WTC11 (cell line): ENCODE results near the gene KLHDC3. TPM values are rescaled to one million over a fixed set of nuclear protein-coding genes. Genes with fewer than 3 reads are reported as not detected.

Source experiments
- ATF1 ChIP-seq: sonication (generic); formaldehyde crosslinking; IDR thresholded peaks from 2 replicates; pipeline ENCODE4 v1.8.1; 2023; ENCODE audit warnings: mild to moderate bottlenecking, moderate library complexity, missing genetic modification reagents
- ETV6 ChIP-seq: sonication (generic); formaldehyde crosslinking; IDR thresholded peaks from 2 replicates; pipeline ENCODE4 v1.8.1; 2022; ENCODE audit warnings: mild to moderate bottlenecking, missing genetic modification reagents
- FOXP1 ChIP-seq: sonication (generic); formaldehyde crosslinking; IDR thresholded peaks from 2 replicates; pipeline ENCODE4 v1.8.0; 2022; ENCODE audit warnings: missing genetic modification reagents, mild to moderate bottlenecking, moderate library complexity, borderline replicate concordance
- GABPB1 ChIP-seq: sonication (generic); formaldehyde crosslinking; IDR thresholded peaks from 2 replicates; pipeline ENCODE4 v1.8.1; 2023; ENCODE audit warnings: mild to moderate bottlenecking, missing genetic modification reagents
- GRHL2 ChIP-seq: fragments of 250-450 bp; sonication (Bioruptor Pico); IDR thresholded peaks from 2 replicates; pipeline ENCODE4 v1.8.0; 2022; ENCODE audit warnings: mild to moderate bottlenecking, moderate library complexity; ENCODE audit not compliant: insufficient replicate concordance, severe bottlenecking
- IRF2 ChIP-seq: sonication (generic); formaldehyde crosslinking; IDR thresholded peaks from 2 replicates; pipeline ENCODE4 v1.8.0; 2022; ENCODE audit warnings: low read depth, missing genetic modification reagents, borderline replicate concordance
- KAT7 ChIP-seq: sonication (generic); formaldehyde crosslinking; IDR thresholded peaks from 2 replicates; pipeline ENCODE4 v1.8.1; 2023; ENCODE audit warnings: missing genetic modification reagents, mild to moderate bottlenecking, borderline replicate concordance
- NFATC4 ChIP-seq: fragments of 250-450 bp; sonication (Bioruptor Pico); IDR thresholded peaks from 2 replicates; pipeline ENCODE4 v1.9.0; 2021; ENCODE audit warnings: mild to moderate bottlenecking
- PRRX2 ChIP-seq: fragments of 250-450 bp; sonication (Bioruptor Pico); IDR thresholded peaks from 2 replicates; pipeline ENCODE4 v1.8.0; 2021; ENCODE audit warnings: mild to moderate bottlenecking
- SMAD4 ChIP-seq: sonication (generic); formaldehyde crosslinking; IDR thresholded peaks from 2 replicates; pipeline ENCODE4 v1.8.0; 2022; ENCODE audit warnings: mild to moderate bottlenecking, missing genetic modification reagents
- TP53 ChIP-seq: sonication (generic); formaldehyde crosslinking; IDR thresholded peaks from 2 replicates; pipeline ENCODE4 v1.8.1; 2023; ENCODE audit warnings: mild to moderate bottlenecking, missing genetic modification reagents
- ZNF416 ChIP-seq: fragments of 250-450 bp; sonication (Bioruptor Pico); IDR thresholded peaks from 2 replicates; pipeline ENCODE4 v1.9.0; 2021; ENCODE audit warnings: mild to moderate bottlenecking, inconsistent platforms
- total RNA-seq: library from RNA; stranded (reverse); gene quantifications from 3 replicates; pipeline ENCODE4 v1.2.3, GENCODE V29; 2021
- TF ChIP-seq, protein P1 (sequence below): sonication (generic); formaldehyde crosslinking; IDR thresholded peaks from 2 replicates; pipeline ENCODE4 v1.8.1; 2023; ENCODE audit warnings: mild to moderate bottlenecking, missing genetic modification reagents, borderline replicate concordance
- TF ChIP-seq, protein P2 (sequence below): fragments of 250-450 bp; sonication (Bioruptor Pico); conservative IDR thresholded peaks from 2 replicates; pipeline ENCODE4 v1.9.0; 2021; ENCODE audit warnings: mild to moderate bottlenecking
- TF ChIP-seq, protein P3 (sequence below): fragments of 250-450 bp; sonication (Bioruptor Pico); IDR thresholded peaks from 2 replicates; pipeline ENCODE4 v1.8.0; 2021; ENCODE audit warnings: mild to moderate bottlenecking
- TF ChIP-seq, protein P4 (sequence below): sonication (generic); formaldehyde crosslinking; IDR thresholded peaks from 2 replicates; pipeline ENCODE4 v1.8.1; 2022; ENCODE audit warnings: missing genetic modification reagents, borderline replicate concordance
- TF ChIP-seq, protein P5 (sequence below): sonication (generic); formaldehyde crosslinking; IDR thresholded peaks from 2 replicates; pipeline ENCODE4 v1.8.0; 2022; ENCODE audit warnings: mild to moderate bottlenecking, missing genetic modification reagents
- TF ChIP-seq, protein P6 (sequence below): sonication (generic); formaldehyde crosslinking; IDR thresholded peaks from 2 replicates; pipeline ENCODE4 v1.8.0; 2023; ENCODE audit warnings: missing genetic modification reagents
- TF ChIP-seq, protein P7 (sequence below): sonication (generic); formaldehyde crosslinking; IDR thresholded peaks from 2 replicates; pipeline ENCODE4 v1.8.1; 2022; ENCODE audit warnings: mild to moderate bottlenecking, moderate library complexity, missing genetic modification reagents
- TF ChIP-seq, protein P8 (sequence below): sonication (generic); formaldehyde crosslinking; IDR thresholded peaks from 2 replicates; pipeline ENCODE4 v1.8.0; 2022; ENCODE audit warnings: missing genetic modification reagents
- TF ChIP-seq, protein P9 (sequence below): fragments of 250-450 bp; sonication (Bioruptor Pico); IDR thresholded peaks from 2 replicates; pipeline ENCODE4 v1.9.0; 2021; ENCODE audit warnings: mild to moderate bottlenecking
- TF ChIP-seq, protein P10 (sequence below): fragments of 250-450 bp; sonication (Bioruptor Pico); IDR thresholded peaks from 2 replicates; pipeline ENCODE4 v1.9.0; 2021; ENCODE audit warnings: moderate library complexity, mild to moderate bottlenecking, inconsistent platforms, borderline replicate concordance

Gene KLHDC3
- total RNA-seq, 1 experiment from 2014 or later: 172 TPM

DNA sequence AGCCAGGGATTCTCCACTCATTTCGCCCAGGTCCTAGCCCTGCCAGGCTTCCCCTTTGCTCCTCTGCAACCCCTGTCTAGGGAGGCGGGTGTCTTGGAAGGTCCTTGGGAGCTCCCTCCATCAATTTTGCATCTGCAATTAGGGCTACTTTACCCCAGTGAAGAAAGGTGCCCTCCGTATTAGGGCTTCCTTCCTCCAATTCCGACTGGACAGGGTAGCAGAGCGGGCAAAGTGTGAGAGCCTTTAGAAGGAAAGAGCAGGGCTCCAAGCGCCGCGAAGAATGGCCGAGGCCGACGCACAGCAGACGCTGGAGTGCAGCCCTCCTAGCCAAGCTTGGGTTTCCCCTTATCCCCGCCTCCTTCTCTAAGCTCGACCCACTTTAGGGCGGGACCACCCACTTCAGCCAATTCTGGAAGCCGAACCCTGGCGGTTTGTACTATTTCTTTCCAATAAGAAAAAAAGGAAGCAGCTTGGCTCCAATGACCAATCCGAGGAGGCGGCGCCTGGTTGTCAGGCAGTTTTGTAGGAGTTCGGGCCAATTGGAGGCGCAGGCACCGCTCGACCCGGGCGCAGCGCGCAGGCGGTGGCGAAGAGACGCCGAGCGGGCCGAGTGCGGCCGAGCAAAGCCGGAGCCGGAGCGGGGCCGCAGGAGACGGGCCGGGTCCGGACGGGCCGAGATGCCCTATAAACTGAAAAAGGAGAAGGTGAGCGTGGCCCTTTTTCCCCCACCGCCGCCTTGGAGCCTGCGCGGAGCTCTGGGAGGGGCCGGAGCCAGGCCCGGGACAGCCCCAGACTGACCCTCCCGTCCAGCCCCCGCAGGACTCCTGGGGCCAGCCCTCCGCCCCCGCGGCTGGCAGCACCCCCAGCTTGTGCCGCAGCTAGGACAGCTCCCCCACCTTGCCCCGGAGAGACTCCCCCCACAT lies 29.8 kb upstream of the KLHDC3 start, which contains the start of gene PPP2R5D (continued):
- TF ChIP-seq, protein P1, sequence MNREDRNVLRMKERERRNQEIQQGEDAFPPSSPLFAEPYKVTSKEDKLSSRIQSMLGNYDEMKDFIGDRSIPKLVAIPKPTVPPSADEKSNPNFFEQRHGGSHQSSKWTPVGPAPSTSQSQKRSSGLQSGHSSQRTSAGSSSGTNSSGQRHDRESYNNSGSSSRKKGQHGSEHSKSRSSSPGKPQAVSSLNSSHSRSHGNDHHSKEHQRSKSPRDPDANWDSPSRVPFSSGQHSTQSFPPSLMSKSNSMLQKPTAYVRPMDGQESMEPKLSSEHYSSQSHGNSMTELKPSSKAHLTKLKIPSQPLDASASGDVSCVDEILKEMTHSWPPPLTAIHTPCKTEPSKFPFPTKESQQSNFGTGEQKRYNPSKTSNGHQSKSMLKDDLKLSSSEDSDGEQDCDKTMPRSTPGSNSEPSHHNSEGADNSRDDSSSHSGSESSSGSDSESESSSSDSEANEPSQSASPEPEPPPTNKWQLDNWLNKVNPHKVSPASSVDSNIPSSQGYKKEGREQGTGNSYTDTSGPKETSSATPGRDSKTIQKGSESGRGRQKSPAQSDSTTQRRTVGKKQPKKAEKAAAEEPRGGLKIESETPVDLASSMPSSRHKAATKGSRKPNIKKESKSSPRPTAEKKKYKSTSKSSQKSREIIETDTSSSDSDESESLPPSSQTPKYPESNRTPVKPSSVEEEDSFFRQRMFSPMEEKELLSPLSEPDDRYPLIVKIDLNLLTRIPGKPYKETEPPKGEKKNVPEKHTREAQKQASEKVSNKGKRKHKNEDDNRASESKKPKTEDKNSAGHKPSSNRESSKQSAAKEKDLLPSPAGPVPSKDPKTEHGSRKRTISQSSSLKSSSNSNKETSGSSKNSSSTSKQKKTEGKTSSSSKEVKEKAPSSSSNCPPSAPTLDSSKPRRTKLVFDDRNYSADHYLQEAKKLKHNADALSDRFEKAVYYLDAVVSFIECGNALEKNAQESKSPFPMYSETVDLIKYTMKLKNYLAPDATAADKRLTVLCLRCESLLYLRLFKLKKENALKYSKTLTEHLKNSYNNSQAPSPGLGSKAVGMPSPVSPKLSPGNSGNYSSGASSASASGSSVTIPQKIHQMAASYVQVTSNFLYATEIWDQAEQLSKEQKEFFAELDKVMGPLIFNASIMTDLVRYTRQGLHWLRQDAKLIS: no peak
- TF ChIP-seq, protein P2, sequence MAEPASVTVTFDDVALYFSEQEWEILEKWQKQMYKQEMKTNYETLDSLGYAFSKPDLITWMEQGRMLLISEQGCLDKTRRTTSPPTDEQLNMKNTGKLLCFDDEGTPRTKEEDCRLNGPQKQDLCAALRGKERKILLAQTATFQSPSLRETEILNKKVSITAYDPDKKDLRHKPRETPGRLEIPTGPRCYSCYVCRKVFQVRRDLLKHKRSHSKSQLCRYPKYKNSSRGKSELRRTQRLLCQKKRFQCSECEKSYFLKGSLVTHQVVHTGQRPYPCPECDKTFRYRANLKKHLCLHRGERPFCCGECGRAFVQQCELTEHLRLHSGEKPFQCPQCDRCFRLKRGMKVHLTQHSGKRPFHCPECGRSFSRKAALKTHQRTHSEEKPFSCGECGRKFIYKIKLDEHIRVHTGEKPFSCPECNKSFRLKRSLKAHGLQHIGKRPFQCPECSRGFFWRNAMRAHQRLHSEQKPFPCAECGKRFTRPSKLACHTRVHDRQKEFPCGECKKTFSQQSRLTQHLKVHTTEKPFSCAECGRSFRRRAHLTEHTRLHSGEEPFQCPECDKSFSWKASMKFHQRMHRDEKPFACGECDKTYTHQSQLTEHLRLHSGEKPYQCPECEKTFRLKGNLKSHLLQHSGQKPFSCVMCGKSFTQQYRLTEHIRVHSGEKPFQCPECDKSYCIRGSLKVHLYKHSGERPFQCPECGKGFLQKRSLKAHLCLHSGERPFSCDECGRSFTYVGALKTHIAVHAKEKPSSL (CRISPR knock-in tag): no peak
- TF ChIP-seq, protein P3, sequence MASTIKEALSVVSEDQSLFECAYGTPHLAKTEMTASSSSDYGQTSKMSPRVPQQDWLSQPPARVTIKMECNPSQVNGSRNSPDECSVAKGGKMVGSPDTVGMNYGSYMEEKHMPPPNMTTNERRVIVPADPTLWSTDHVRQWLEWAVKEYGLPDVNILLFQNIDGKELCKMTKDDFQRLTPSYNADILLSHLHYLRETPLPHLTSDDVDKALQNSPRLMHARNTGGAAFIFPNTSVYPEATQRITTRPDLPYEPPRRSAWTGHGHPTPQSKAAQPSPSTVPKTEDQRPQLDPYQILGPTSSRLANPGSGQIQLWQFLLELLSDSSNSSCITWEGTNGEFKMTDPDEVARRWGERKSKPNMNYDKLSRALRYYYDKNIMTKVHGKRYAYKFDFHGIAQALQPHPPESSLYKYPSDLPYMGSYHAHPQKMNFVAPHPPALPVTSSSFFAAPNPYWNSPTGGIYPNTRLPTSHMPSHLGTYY (CRISPR knock-in tag): no peak
- TF ChIP-seq, protein P4, sequence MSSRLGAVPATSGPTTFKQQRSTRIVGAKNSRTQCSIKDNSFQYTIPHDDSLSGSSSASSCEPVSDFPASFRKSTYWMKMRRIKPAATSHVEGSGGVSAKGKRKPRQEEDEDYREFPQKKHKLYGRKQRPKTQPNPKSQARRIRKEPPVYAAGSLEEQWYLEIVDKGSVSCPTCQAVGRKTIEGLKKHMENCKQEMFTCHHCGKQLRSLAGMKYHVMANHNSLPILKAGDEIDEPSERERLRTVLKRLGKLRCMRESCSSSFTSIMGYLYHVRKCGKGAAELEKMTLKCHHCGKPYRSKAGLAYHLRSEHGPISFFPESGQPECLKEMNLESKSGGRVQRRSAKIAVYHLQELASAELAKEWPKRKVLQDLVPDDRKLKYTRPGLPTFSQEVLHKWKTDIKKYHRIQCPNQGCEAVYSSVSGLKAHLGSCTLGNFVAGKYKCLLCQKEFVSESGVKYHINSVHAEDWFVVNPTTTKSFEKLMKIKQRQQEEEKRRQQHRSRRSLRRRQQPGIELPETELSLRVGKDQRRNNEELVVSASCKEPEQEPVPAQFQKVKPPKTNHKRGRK (CRISPR knock-in tag): no peak
- TF ChIP-seq NFATC4 (no peak), ATF1 (CRISPR knock-in tag) (no peak), GABPB1 (CRISPR knock-in tag) (no peak; the same call in 1 of the 2 replicates), PRRX2 (no peak), KAT7 (no peak), IRF2 (no peak), ETV6 (CRISPR knock-in tag) (no peak), ZNF416 (CRISPR knock-in tag) (no peak), GRHL2 (no peak), TP53 (no peak), FOXP1 (no peak), SMAD4 (CRISPR knock-in tag) (no peak)
- TF ChIP-seq, protein P5, sequence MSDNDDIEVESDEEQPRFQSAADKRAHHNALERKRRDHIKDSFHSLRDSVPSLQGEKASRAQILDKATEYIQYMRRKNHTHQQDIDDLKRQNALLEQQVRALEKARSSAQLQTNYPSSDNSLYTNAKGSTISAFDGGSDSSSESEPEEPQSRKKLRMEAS: no peak; the same call in 1 of the 2 replicates
- TF ChIP-seq, protein P6, sequence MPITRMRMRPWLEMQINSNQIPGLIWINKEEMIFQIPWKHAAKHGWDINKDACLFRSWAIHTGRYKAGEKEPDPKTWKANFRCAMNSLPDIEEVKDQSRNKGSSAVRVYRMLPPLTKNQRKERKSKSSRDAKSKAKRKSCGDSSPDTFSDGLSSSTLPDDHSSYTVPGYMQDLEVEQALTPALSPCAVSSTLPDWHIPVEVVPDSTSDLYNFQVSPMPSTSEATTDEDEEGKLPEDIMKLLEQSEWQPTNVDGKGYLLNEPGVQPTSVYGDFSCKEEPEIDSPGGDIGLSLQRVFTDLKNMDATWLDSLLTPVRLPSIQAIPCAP (CRISPR knock-in tag): no peak
- TF ChIP-seq, protein P7, sequence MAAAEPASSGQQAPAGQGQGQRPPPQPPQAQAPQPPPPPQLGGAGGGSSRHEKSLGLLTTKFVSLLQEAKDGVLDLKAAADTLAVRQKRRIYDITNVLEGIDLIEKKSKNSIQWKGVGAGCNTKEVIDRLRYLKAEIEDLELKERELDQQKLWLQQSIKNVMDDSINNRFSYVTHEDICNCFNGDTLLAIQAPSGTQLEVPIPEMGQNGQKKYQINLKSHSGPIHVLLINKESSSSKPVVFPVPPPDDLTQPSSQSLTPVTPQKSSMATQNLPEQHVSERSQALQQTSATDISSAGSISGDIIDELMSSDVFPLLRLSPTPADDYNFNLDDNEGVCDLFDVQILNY (CRISPR knock-in tag): no peak
- TF ChIP-seq, protein P8, sequence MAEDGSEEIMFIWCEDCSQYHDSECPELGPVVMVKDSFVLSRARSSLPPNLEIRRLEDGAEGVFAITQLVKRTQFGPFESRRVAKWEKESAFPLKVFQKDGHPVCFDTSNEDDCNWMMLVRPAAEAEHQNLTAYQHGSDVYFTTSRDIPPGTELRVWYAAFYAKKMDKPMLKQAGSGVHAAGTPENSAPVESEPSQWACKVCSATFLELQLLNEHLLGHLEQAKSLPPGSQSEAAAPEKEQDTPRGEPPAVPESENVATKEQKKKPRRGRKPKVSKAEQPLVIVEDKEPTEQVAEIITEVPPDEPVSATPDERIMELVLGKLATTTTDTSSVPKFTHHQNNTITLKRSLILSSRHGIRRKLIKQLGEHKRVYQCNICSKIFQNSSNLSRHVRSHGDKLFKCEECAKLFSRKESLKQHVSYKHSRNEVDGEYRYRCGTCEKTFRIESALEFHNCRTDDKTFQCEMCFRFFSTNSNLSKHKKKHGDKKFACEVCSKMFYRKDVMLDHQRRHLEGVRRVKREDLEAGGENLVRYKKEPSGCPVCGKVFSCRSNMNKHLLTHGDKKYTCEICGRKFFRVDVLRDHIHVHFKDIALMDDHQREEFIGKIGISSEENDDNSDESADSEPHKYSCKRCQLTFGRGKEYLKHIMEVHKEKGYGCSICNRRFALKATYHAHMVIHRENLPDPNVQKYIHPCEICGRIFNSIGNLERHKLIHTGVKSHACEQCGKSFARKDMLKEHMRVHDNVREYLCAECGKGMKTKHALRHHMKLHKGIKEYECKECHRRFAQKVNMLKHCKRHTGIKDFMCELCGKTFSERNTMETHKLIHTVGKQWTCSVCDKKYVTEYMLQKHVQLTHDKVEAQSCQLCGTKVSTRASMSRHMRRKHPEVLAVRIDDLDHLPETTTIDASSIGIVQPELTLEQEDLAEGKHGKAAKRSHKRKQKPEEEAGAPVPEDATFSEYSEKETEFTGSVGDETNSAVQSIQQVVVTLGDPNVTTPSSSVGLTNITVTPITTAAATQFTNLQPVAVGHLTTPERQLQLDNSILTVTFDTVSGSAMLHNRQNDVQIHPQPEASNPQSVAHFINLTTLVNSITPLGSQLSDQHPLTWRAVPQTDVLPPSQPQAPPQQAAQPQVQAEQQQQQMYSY (CRISPR knock-in tag): peak; percentile 76
- TF ChIP-seq, protein P9, sequence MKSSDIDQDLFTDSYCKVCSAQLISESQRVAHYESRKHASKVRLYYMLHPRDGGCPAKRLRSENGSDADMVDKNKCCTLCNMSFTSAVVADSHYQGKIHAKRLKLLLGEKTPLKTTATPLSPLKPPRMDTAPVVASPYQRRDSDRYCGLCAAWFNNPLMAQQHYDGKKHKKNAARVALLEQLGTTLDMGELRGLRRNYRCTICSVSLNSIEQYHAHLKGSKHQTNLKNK (CRISPR knock-in tag): no peak
- TF ChIP-seq, protein P10, sequence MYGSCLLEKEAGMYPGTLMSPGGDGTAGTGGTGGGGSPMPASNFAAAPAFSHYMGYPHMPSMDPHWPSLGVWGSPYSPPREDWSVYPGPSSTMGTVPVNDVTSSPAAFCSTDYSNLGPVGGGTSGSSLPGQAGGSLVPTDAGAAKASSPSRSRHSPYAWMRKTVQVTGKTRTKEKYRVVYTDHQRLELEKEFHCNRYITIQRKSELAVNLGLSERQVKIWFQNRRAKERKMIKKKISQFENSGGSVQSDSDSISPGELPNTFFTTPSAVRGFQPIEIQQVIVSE (CRISPR knock-in tag): no peak
